SU-DHL-6 (cell line): ENCODE measurements around the gene KDM3B.

Experiments
- H2AFZ ChIP-seq: fragments of 200-600 bp; sonication (generic); 2 replicates; pipeline ENCODE4 v1.6.1; 2014; ENCODE audit warnings: low read depth, mild to moderate bottlenecking, moderate library complexity, mixed read lengths, antibody characterized with exemption, low read length; ENCODE audit not compliant: severe bottlenecking
- H3F3A ChIP-seq: fragments of 200-600 bp; shearing (Covaris generic); 2 replicates; pipeline ENCODE4 v1.6.0; 2016; ENCODE audit warnings: antibody characterized with exemption, mild to moderate bottlenecking; ENCODE audit not compliant: insufficient read depth
- H3K27ac ChIP-seq: fragments of 200-600 bp; sonication (generic); 2 replicates; pipeline ENCODE4 v1.5.1; 2016; ENCODE audit warnings: low read depth, mild to moderate bottlenecking, low read length, moderate library complexity, mixed read lengths
- H3K27me3 ChIP-seq: fragments of 200-600 bp; sonication (generic), shearing (Covaris generic); 2 replicates; pipeline ENCODE4 v1.6.0; 2014; ENCODE audit warnings: mild to moderate bottlenecking, low read length
- H3K36me3 ChIP-seq: fragments of 200-600 bp; sonication (generic); 2 replicates; pipeline ENCODE4 v1.6.1; 2014; ENCODE audit warnings: mild to moderate bottlenecking, low read length, mixed read lengths
- H3K4me2 ChIP-seq: fragments of 300-600, 200-600 bp; shearing (Covaris generic), sonication (generic); 2 replicates; pipeline ENCODE4 v1.6.0; 2014; ENCODE audit warnings: low read length, low read depth, mild to moderate bottlenecking; ENCODE audit not compliant: poor library complexity, severe bottlenecking
- H3K4me3 ChIP-seq: fragments of 200-600 bp; sonication (generic); 2 replicates; pipeline ENCODE4 v1.5.1; 2014; ENCODE audit warnings: antibody characterized with exemption, low read length, mild to moderate bottlenecking, mixed read lengths; ENCODE audit not compliant: insufficient read depth, poor library complexity, severe bottlenecking
- H3K79me2 ChIP-seq: fragments of 200-600 bp; sonication (generic); 2 replicates; pipeline ENCODE4 v1.6.1; 2014; ENCODE audit warnings: mild to moderate bottlenecking, low read length, moderate library complexity; ENCODE audit not compliant: insufficient read depth
- H3K9ac ChIP-seq: fragments of 200-600 bp; sonication (generic); 2 replicates; pipeline ENCODE4 v1.7.0; 2014; ENCODE audit warnings: mild to moderate bottlenecking, low read length
- H3K9me2 ChIP-seq: fragments of 200-600 bp; sonication (generic); replicated peaks from 2 replicates; pipeline ENCODE4 v1.6.1; 2014; ENCODE audit warnings: low read length; ENCODE audit not compliant: insufficient read depth
- H3K9me3 ChIP-seq: fragments of 200-600 bp; sonication (generic); 2 replicates; pipeline ENCODE4 v1.6.1; 2014; ENCODE audit warnings: low read length, mixed read lengths; ENCODE audit not compliant: insufficient read depth
- H4K20me1 ChIP-seq: fragments of 200-600 bp; sonication (generic); 2 replicates; pipeline ENCODE4 v1.6.1; 2014; ENCODE audit warnings: low read depth, mild to moderate bottlenecking, antibody characterized with exemption, low read length, moderate library complexity, mixed read lengths
- EZH2phosphoT487 ChIP-seq: fragments of 200-600 bp; sonication (generic), shearing (Covaris generic); conservative IDR thresholded peaks from 2 replicates; pipeline ENCODE4 v1.6.1; 2018; ENCODE audit warnings: mild to moderate bottlenecking, antibody characterized with exemption, low read length, moderate library complexity, mixed read lengths
- TF ChIP-seq, protein P1 (sequence below): fragments of 200-600 bp; sonication (generic); IDR thresholded peaks from one replicate; pipeline ENCODE4 v1.5.1; 2017; ENCODE audit warnings: antibody characterized with exemption, mild to moderate bottlenecking, low read length, moderate library complexity; ENCODE audit not compliant: insufficient read depth, poor library complexity, severe bottlenecking

The KDM3B gene

DNA sequence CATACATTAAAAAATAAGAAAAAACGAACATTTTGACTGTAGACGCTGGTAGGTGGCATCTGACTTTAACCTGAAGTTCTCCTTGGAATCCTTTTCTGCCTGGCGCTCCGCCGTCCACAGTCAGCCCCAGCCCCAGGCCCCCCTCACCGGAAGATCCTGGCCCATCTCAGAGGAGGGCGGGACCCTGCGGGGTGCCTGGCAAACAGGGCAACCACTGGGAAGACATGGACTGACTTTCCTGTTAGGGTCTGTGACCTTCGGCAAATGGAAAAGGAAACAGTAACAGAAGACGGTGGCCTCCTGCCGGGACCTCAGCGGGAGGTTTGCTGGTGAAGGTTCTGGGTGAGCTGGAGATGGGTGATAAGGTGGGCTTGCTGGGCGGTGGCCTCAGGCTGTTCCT, 101.1 kb downstream of the KDM3B start:
- no peak overlapping the region for H3K4me3 ChIP-seq
- no peaks in the 10 kb centered on the region for H3K79me2 ChIP-seq
- no peaks in the 10 kb centered on the region for H4K20me1 ChIP-seq
- H3K9me3 ChIP-seq: no peaks in the 10 kb centered on the region
- H3K27ac ChIP-seq: no peak overlapping the region
- H3F3A ChIP-seq: no peaks in the 10 kb centered on the region
- H3K9me2 ChIP-seq: no peaks in the 10 kb centered on the region
- no peaks in the 10 kb centered on the region for H3K27me3 ChIP-seq
- TF ChIP-seq, protein P1, sequence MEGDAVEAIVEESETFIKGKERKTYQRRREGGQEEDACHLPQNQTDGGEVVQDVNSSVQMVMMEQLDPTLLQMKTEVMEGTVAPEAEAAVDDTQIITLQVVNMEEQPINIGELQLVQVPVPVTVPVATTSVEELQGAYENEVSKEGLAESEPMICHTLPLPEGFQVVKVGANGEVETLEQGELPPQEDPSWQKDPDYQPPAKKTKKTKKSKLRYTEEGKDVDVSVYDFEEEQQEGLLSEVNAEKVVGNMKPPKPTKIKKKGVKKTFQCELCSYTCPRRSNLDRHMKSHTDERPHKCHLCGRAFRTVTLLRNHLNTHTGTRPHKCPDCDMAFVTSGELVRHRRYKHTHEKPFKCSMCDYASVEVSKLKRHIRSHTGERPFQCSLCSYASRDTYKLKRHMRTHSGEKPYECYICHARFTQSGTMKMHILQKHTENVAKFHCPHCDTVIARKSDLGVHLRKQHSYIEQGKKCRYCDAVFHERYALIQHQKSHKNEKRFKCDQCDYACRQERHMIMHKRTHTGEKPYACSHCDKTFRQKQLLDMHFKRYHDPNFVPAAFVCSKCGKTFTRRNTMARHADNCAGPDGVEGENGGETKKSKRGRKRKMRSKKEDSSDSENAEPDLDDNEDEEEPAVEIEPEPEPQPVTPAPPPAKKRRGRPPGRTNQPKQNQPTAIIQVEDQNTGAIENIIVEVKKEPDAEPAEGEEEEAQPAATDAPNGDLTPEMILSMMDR: no peak
- TF ChIP-seq EZH2phosphoT487: no peak
- no peak overlapping the region for H2AFZ ChIP-seq
- no peak overlapping the region for H3K9ac ChIP-seq
- no peak overlapping the region for H3K4me2 ChIP-seq
- no peaks in the 10 kb centered on the region for H3K36me3 ChIP-seq

DNA sequence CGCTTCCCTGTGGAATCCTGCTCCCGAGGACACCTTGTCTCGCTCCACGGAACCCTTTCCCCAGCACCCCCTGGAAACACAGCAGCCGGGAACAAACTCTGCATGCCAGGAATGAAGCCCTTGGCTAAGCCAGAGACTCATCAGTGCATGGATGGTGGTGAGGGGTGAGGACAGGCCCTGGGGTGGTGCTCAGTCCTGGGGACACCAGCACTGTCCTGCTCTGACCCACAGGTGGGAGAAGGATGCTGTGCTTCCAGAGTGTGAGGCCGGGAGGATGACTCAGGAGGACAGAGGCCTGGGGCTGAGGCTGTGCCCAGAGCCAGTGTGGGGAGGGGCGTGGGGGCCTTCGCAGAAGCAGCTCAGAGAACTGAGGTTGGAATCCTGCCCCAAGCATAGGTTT, 101.6 kb downstream of the KDM3B start:
- Histone ChIP-seq H3F3A (no peaks in the 10 kb centered on the region), H4K20me1 (no peaks in the 10 kb centered on the region), H3K9me3 (no peaks in the 10 kb centered on the region), H3K27ac (no peak overlapping the region), H3K79me2 (no peaks in the 10 kb centered on the region), H3K9me2 (no peaks in the 10 kb centered on the region), H3K4me2 (no peak overlapping the region), H3K4me3 (no peak overlapping the region), H3K36me3 (no peaks in the 10 kb centered on the region), H3K9ac (no peak overlapping the region), H3K27me3 (no peaks in the 10 kb centered on the region), H2AFZ (no peak overlapping the region)
- TF ChIP-seq, protein P1: no peak
- TF ChIP-seq EZH2phosphoT487: no peak

DNA sequence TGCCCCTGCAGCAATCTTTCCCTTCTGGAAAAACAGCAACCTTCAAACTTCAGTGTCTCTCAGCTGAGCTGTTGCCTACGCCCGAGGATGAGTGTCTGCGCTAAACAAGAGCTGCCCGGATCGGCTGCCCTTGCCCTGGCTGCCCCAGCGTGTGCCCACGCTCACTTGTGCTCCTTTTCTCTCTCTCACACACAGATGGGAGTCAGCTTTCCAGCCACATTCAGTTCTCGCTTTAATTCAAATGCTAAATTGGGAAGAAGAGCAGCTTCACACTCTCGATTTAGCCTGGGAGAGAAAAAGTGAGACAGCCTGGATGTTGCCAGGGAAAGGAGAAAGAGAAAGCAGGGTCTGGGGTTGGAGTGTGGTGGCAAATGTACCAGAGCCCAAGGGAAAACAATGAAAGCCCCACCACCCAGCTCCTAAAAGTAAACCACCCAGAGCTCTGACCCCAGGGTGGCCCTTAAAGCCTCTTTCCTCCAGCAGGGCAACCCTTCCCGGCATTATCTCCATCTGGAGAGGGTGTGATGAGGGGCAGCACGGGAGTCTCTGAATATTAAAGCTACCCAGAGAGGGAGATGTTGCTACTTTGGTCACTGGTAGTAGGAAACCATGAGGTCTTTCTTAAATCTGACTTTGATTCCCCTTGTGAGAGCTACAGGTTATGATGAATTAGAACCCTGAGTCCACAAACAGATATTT, 102.9 kb downstream of the KDM3B start:
- Histone ChIP-seq H3K79me2 (no peaks in the 10 kb centered on the region), H3K9ac (no peak overlapping the region), H3K4me2 (no peak overlapping the region), H3F3A (no peaks in the 10 kb centered on the region), H3K36me3 (no peaks in the 10 kb centered on the region), H3K9me2 (no peaks in the 10 kb centered on the region), H4K20me1 (no peaks in the 10 kb centered on the region), H3K27ac (no peak overlapping the region), H3K9me3 (no peaks in the 10 kb centered on the region), H3K27me3 (no peaks in the 10 kb centered on the region), H2AFZ (no peak overlapping the region), H3K4me3 (no peak overlapping the region)
- no peak for TF ChIP-seq EZH2phosphoT487
- TF ChIP-seq, protein P1: no peak
